NCI-H748 treated with DMSO at 0.1 percent for 48 hours (cell line): Measurements from ENCODE around the gene RILPL2.
"Not testable (repeated sequence)": the region's sequence is repeated elsewhere in the genome, so short reads cannot be mapped to it uniquely, and the experiment has no call there.

ENCODE experiments used
- DNase-seq: peaks from one replicate; lab custom pipeline; 2025; lab: John Stamatoyannopoulos, UW

Gene RILPL2

DNA sequence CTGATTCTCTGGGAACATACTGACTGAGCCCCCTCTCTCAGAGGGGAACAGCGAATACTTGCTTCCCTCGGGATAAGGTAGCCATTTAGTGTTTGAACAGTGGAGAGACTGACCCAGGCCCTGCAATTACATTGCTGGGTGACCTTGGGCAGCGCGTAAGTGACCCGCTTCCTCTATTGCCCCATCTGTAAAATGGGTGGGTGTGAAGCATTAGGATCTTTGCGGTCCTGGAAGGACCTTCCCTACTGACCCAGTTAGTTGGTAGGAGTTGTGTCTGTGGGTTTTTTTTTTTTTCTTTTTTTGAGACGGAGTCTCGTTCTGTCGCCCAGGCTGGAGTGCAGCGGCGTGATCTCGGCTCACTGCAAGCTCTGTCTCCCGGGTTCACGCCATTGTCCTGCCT is 53.8 kb downstream of the RILPL2 start:
- no peak for DNase-seq

DNA sequence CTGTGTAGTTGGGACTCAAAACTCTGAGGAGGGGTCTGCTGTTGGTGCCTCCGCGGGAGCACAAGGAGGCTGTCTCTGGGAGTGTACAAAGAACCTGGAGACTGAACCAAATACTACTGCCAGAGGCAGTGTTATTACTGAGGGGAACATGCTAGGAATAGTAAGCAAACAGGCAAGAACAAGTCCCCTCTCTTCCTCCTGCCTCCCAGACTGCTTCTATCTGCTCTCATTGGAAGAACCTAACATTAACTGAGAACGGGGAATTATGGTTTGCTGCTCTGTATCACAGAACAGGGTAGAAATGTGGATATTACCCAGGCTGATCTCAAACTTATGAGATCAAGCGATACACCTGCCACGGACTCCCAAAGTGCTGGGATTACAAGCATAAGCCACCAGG is 57.1 kb downstream of the RILPL2 start:
- DNase-seq = no peak

DNA sequence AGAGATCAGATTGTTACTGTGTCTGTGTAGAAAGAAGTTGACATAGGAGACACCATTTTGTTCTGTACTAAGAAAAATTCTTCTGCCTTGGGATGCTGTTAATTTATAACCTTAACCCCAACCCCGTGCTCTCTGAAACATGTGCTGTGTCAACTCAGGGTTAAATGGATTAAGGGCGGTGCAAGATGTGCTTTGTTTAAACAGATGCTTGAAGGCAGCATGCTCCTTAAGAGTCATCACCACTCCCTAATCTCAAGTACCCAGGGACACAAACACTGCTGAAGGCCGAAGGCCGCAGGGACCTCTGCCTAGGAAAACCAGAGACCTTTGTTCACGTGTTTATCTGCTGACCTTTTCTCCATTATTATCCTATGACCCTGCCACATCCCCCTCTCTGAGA is 64.1 kb downstream of the RILPL2 start:
- not testable (repeated sequence) for DNase-seq

DNA sequence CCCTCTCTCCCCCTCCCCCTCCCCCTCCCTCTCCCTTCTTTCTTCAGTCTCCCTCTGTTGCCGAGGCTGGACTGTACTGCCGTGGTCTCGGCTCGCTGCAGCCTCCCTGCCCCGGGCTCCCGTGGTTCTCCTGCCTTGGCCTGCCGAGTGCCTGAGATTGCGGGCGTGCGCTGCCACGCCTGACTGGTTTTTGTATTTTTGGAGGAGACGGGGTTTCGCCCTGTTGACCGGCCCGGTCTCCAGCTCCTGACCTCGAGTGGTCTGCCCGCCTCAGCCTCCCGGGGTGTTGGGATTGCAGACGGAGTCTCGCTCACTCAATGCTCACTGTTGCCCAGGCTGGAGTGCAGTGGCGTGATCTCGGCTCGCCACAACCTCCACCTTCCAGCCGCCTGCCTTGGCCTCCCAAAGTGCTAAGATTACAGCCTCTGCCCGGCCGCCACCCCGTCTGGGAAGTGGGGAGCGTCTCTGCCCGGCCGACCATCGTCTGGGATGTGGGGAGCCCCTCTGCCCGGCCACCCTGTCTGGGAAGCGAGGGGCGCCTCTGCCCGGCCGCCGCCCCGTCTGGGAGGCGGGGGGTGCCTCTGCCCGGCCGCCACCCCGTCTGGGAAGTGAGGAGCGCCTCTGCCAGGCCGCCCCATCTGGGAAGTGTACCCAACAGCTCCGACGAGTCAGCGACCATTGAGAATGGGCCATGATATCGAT is 64.7 kb downstream of the RILPL2 start:
- DNase-seq = not testable (repeated sequence)

DNA sequence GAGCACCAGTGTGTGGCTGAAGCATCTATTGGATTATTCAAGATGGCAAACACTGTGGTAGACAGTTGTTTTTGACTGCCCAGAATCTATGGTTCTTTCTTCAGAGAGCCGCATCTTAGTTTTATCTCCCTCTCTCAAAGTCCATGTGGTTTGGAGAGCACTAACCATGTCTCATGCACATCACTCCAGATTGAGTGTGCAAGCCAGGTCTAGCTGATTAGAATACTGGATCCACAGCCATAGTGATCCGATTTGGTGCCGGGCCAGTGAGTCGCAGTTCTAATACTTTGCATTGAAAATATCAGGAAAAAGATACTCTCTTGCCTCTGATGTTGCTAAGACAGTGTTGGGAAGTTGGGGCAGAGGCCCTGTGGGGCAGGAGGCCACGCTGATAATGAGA is 67.3 kb downstream of the RILPL2 start:
- no peak for DNase-seq

DNA sequence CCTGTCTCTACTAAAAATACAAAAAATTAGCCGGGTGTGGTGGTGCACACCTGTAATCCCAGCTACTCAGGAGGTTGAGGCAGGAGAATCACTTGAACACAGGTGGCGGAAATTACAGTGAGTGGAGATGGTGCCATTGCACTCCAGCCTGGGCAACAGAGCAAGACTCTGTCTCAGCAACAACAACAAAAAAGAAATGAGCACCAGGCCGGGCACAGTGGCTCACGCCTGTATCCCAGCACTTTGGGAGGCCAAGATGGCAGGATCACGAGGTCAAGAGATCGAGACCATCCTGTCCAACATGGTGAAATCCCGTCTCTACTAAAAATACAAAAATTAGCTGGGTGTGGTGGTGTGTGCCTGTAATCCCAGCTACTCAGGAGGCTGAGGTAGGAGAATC is 68.1 kb downstream of the RILPL2 start:
- DNase-seq = not testable (repeated sequence)

DNA sequence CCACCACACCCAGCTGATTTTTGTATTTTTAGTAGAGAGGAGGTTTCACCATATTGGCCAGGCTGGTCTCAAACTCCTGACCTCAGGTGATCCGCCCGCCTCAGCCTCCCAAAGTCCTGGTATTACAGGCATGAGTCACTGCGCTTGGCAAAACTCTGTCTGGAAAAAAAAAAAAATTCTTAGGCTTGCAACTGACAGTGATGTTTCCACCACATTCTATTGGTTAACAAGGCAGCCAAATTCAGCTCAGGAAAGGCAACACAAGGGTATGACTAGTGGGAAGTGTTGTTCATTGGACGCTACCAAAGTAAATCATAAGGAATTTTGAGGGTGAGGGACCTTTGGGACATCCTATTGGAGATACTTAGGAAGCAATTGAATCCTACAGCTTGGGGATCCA is 69.0 kb downstream of the RILPL2 start:
- no peak for DNase-seq
